T-helper 2 cell treated with Interferon-gamma antibody and Interleukin-4, amounts not matched to agents 100 ng/mL and 5 ng/mL, for 36 hours (primary cell): ENCODE data around the gene CMTM8. TPM values are rescaled to one million over a fixed set of nuclear protein-coding genes. Genes with fewer than 3 reads are reported as not detected.

ENCODE experiments used
- intact Hi-C: fragments of 100-400 bp; cut with micrococcal nuclease; formaldehyde crosslinking; loops from one replicate; pipeline ENCODE4 v1.15.1; 2023
- total RNA-seq: library from RNA; stranded (reverse); gene quantifications from 2 replicates; pipeline ENCODE4 v1.2.3, GENCODE V29; 2022

CMTM8 gene
- total RNA-seq, 1 donor from 2014 or later: 5.6 TPM

- intact Hi-C loops: no loop called here
Observed at GRCh38 chr3:32276279-32276841, 37.9 kb downstream of the CMTM8 start.

- intact Hi-C loops: no loop called here
Observed at GRCh38 chr3:32278714-32279113, 40.2 kb downstream of the CMTM8 start.

- intact Hi-C loops: no loop called here
Observed at GRCh38 chr3:32280262-32280910, 41.9 kb downstream of the CMTM8 start.

GRCh38 chr3:32281570-32282106 lies 43.2 kb downstream of the CMTM8 start:
- intact Hi-C loops: no loop called here

GRCh38 chr3:32282578-32283154 lies 44.2 kb downstream of the CMTM8 start:
- intact Hi-C loops: no loop called here

GRCh38 chr3:32283304-32283703 lies 44.8 kb downstream of the CMTM8 start:
- intact Hi-C loops: no loop called here

- intact Hi-C loops: no loop called here
Observed at GRCh38 chr3:32284443-32285212, 46.1 kb downstream of the CMTM8 start.

- intact Hi-C loops: no loop called here
Observed at GRCh38 chr3:32285891-32286290, 47.4 kb downstream of the CMTM8 start.

- intact Hi-C loops: no loop called here
Observed at GRCh38 chr3:32288819-32289218, 50.3 kb downstream of the CMTM8 start.

- intact Hi-C loops: no loop called here
Observed at GRCh38 chr3:32290619-32291018, 52.1 kb downstream of the CMTM8 start.

GRCh38 chr3:32292085-32292796 lies 53.8 kb downstream of the CMTM8 start:
- intact Hi-C loops: no loop called here

- intact Hi-C loops: no loop called here
Observed at GRCh38 chr3:32293903-32294302, 55.4 kb downstream of the CMTM8 start.

- intact Hi-C loops: loop anchor here (1.0 to 2.0 kb wide), 7 partner anchors 38 to 181 kb away; partner anchors contain the start of gene CMTM8
Observed at GRCh38 chr3:32296251-32297204, 58.0 kb downstream of the CMTM8 start.

- intact Hi-C loops: loop anchor here (1.0 to 2.0 kb wide), 3 partner anchors 43 to 171 kb away; partner anchors contain the start of gene CMTM8
Observed at GRCh38 chr3:32297366-32297765, 58.9 kb downstream of the CMTM8 start.

GRCh38 chr3:32301426-32301825 lies 62.9 kb downstream of the CMTM8 start:
- intact Hi-C loops: no loop called here

- intact Hi-C loops: no loop called here
Observed at GRCh38 chr3:32302601-32303398, 64.3 kb downstream of the CMTM8 start.

GRCh38 chr3:32303399-32303747 lies 64.9 kb downstream of the CMTM8 start:
- intact Hi-C loops: no loop called here

GRCh38 chr3:32303977-32304881 lies 65.7 kb downstream of the CMTM8 start:
- intact Hi-C loops: no loop called here
